GM21786 (cell line): ENCODE results near the gene ADGRV1.
"Not testable (repeated sequence)": the region's sequence is repeated elsewhere in the genome, so short reads cannot be mapped to it uniquely, and the experiment has no call there.

ENCODE experiments used
- ATAC-seq: cut with Tn5 transposase; IDR thresholded peaks from one replicate; pipeline ENCODE4 v1.9.1; 2021; ENCODE audit not compliant: unreplicated experiment

The ADGRV1 gene

DNA sequence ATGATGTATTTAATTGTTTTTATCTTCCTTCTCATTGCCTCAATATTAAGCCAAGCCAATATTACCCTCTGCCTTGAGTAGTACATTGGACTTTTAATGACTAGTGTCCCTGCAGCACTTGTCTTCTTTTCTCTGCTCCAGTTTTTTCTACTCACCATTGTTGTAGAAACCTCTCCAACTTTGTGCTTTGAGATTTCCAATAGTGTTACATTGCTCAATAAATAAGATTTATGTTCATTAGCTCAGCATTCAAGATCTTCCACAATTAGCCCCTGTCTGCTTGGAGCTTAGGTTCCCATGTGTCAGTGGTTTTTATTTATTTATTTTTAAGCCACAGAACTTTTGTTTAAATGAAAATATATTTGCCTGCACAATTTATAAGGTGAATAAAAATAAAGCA, 145.3 kb downstream of the ADGRV1 start:
- ATAC-seq: no peak

GRCh38 chr5:90707698-90708097, 149.1 kb downstream of the ADGRV1 start:
- no peak for ATAC-seq

- ATAC-seq: peak; percentile 76
These were observed 150.9 kb downstream of the ADGRV1 start for GRCh38 chr5:90709323-90710155.

GRCh38 chr5:90718387-90718786, 159.8 kb downstream of the ADGRV1 start:
- no peak for ATAC-seq

- no peak for ATAC-seq
These were observed 181.0 kb downstream of the ADGRV1 start for GRCh38 chr5:90739567-90739966.

DNA sequence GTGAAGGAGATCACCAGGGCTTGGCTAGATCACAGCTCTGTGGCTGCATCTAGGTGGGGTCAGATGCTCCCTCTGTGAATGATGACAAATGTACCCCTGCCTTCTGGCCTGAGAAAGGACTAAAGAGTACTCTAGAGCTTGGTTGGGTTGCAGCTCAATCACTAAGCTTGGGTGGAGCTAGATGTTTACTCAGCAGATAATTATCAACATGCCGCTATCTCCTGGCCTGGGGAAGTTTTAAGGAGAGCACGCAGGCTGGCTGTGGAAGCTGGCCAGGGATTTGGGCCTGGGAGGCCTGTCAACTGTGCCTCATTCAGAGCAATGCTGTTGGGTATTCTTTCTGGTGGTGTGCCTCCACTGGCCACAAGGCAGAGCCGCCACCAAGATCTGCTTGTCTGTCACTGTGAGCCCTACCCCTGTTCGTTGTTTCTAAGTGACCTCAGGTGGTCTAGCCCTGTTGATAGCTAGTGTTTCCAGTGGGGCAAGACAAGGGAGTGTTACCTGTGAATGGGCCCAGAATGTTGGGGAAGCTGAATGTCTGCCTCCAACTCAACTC, 181.7 kb downstream of the ADGRV1 start:
- ATAC-seq: no peak

DNA sequence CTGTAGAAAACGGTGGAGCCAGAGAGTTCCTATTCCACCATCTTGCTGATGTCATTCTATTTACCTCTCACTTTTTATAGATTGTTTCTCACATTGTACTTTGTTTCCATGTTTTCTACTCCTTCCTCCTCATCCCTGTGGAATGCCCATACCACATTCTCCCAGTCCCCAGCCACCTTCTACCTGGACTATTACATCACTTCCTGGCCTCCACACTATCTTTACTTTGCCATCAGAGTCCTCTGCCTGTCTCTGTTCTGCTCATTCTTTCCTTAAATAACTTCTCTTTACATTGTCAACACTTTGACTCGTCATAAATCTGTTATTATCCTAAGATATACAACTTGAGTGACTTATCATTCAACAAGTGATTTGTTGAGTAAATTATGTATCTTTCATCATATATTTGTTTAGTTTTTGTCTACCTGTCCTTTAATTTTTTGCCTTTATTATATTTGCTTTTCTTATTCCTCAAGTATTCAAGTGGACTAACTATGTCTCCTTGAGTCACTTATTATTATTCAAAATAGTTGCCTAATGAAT, 182.5 kb downstream of the ADGRV1 start:
- ATAC-seq: no peak

GRCh38 chr5:90746119-90746518, 187.5 kb downstream of the ADGRV1 start:
- ATAC-seq: no peak

DNA sequence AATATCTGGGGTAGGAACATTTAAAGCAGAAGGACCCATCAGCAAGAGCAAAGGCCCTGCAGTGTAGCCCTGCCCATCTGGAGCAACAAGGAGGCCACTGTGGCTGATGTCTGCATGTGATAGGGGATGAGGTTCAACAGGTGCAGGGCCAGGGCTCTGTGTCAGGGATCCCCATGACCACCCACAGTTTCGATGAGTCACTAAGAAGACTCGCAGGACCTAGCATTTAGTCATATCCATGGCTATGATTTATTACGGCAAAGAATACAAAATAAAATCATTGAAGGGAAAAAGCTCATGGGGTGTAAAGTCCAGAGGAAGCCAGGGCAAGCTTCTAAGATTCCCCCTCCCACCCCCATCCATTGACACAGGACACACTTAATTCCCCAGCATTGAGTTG, 188.6 kb downstream of the ADGRV1 start:
- ATAC-seq: no peak

GRCh38 chr5:90747693-90748092, 189.1 kb downstream of the ADGRV1 start:
- no peak for ATAC-seq

- no peak for ATAC-seq
These were observed 200.5 kb downstream of the ADGRV1 start for GRCh38 chr5:90759119-90759518.

DNA sequence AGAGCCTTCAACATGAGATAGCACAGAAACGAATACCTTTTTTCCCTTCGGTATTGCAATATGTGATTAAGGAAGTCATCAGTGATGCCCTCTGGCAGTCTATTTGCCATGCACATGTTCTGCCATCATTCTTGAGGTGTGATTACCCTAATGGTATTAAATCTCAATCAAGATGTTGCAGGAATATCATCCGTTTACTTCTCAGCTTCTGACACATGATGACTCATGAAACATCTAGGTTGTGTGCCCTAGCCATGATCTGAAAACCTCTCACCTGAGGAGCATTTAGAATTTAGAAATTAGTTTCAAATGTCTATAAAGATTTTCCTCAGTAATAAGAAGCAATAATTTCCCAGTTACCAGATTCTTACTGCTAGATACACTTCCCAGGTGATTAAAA, 209.1 kb downstream of the ADGRV1 start:
- ATAC-seq: no peak

GRCh38 chr5:90770006-90770541, 211.5 kb downstream of the ADGRV1 start:
- not testable (repeated sequence) for ATAC-seq

GRCh38 chr5:90777959-90778358, 219.4 kb downstream of the ADGRV1 start:
- no peak for ATAC-seq

DNA sequence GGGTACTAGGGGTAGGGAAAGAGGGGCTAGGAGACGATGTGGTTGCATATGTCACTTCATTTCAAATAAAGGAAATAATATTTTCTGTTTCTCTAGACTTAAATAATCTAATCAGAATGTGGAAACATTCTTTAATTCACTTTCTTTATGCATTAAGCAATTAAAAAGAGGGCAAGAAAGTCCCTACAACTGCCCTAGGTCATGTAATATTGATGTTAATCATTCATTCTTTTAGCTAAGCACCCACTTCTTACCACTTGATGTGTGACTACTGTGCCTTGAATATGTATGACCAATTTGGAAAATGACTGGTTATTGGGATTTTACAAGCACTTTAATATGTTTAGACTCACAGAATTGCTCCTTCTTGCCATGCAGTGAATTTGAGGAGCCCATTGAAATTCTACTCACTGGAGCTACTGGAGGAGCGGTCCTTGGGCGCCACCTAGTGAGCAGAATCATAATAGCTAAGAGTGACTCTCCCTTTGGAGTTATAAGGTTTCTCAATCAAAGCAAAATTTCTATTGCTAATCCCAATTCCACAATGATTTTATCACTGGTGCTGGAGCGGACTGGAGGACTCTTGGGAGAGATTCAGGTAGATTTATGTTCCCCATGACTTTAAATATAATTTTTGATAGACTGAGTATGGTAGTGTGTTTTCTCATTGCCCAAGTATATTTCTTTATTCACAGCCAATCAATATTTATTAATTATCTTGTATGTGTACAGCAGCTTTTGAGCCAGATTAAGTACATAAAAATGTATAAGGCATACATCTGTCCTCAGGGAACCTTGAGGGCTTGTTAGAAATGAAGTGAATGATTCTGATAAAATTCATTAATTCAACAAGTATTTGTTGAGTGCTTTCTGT, 225.1 kb downstream of the ADGRV1 start:
- ATAC-seq: peak; percentile 97

- no peak for ATAC-seq
These were observed 228.2 kb downstream of the ADGRV1 start for GRCh38 chr5:90786756-90787155.

DNA sequence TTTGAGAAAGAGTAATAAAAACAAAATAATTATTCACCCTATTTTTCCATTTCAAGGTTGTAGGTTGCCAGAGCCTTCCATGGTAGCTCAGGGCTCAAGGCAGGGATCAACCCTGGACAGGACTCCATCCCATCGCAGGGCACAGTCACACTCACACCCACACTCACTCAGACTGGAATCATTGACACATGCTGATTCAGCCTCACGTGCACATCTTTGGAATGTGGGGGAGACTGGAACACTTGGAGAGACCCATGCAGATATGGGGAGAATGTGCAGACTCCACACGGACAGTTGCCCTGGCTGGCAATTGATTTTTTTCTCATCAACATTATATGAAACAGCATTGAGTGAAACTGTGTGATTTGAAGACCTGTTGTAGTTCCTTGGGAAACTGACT, 234.1 kb downstream of the ADGRV1 start:
- ATAC-seq: no peak

GRCh38 chr5:90793183-90793582, 234.6 kb downstream of the ADGRV1 start:
- ATAC-seq: no peak

- not testable (repeated sequence) for ATAC-seq
These were observed 238.3 kb downstream of the ADGRV1 start for GRCh38 chr5:90796919-90797318.

DNA sequence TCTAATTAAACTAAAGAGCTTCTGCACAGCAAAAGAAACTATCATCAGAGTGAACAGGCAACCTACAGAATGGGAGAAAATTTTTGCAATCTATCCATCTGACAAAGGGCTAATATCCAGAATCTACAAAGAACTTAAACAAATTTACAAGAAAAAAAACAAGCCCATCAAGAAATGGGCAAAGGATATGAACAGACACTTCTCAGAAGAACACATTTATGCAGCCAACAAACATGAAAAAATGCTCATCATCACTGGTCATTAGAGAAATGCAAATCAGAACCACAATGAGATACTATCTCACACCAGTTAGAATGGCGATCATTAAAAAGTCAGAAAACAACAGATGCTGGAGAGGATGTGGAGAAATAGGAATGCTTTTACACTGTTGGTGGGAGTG, 241.5 kb downstream of the ADGRV1 start:
- not testable (repeated sequence) for ATAC-seq

DNA sequence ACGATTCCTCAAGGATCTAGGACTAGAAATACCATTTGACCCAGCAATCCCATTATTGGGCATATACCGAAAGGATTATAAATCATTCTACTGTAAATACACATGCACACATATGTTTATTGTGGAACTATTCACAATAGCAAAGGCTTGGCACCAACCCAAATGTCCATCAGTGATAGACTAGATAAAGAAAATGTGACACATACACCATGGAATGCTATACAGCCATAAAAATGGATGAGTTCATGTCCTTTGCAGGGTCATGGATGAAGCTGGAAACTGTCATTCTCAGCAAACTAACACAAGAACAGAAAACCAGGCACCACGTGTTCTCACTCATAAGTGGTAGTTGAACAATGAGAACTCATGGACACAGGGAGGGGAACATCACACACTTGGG, 241.9 kb downstream of the ADGRV1 start:
- not testable (repeated sequence) for ATAC-seq
